SK-N-MC (cell line): ENCODE measurements around the gene MTCL1.

ENCODE experiments used
- DNase-seq: peaks from one replicate; pipeline ENCODE4 v3.0.0-alpha.2; 2011; ENCODE audit warnings: low read depth, low spot score
- H3K27ac ChIP-seq: fragments of 200-600 bp; sonication (generic); 2 replicates; pipeline ENCODE4 v1.5.1; 2016; ENCODE audit warnings: mixed run types
- H3K36me3 ChIP-seq: fragments of 200-600 bp; sonication (generic); 2 replicates; pipeline ENCODE4 v1.6.1; 2017; ENCODE audit warnings: antibody characterized with exemption, low read length, mixed read lengths; ENCODE audit not compliant: insufficient read depth
- H3K4me3 ChIP-seq: fragments of 200-600 bp; sonication (generic); 2 replicates; pipeline ENCODE4 v1.5.1; 2016
- H3K9ac ChIP-seq: fragments of 200-600 bp; sonication (generic); 2 replicates; pipeline ENCODE4 v1.8.0; 2017; ENCODE audit warnings: mixed run types, mixed read lengths; ENCODE audit not compliant: insufficient read length
- H3K9me3 ChIP-seq: fragments of 200-600 bp; sonication (generic); 2 replicates; pipeline ENCODE4 v1.6.1; 2017; ENCODE audit warnings: low read depth, mild to moderate bottlenecking, antibody characterized with exemption, low read length, moderate library complexity, mixed read lengths
- EZH2 ChIP-seq: fragments of 200-600 bp; sonication (generic); IDR thresholded peaks from one replicate; pipeline ENCODE4 v1.6.1; 2017; ENCODE audit warnings: antibody characterized with exemption
- FOXP2 ChIP-seq: optimal IDR thresholded peaks from 2 replicates; pipeline ENCODE3; 2011; ENCODE audit warnings: mild to moderate bottlenecking, moderate library complexity; ENCODE audit not compliant: insufficient read depth; ENCODE audit errors: extremely low read length, control extremely low read depth
- POLR2AphosphoS5 ChIP-seq: IDR thresholded peaks from 2 replicates; pipeline ENCODE4 v1.6.1; 2012; ENCODE audit warnings: mild to moderate bottlenecking, low read depth, low read length, borderline replicate concordance

MTCL1 gene

DNA sequence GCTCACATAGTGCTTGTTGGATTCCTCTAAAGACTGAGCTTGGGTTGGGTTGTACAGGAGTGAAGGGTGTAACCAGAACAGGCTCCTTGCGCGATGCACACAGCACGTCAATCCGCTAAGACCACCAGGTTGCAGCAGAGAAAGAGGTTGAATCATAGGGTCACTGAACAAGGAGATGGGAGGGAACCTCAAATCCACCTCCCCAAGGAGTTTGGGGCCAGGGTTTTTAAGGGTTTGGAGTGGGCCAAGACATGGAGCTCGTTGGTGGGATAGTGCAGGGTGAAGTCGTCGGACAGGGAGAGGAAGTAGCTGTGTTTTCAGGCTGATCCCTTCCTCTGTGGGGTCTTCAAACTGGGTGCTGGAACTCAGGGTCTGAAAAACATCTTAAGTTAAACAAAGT is 20.8 kb upstream of the MTCL1 start:
- no peaks in the 10 kb centered on the region for H3K36me3 ChIP-seq
- H3K4me3 ChIP-seq, result no peak overlapping the region
- no peak for DNase-seq
- TF ChIP-seq EZH2, result no peak
- TF ChIP-seq FOXP2, result no peak
- TF ChIP-seq POLR2AphosphoS5, result no peak
- no peak overlapping the region for H3K9ac ChIP-seq
- H3K9me3 ChIP-seq, result no peaks in the 10 kb centered on the region
- H3K27ac ChIP-seq, result no peak overlapping the region

DNA sequence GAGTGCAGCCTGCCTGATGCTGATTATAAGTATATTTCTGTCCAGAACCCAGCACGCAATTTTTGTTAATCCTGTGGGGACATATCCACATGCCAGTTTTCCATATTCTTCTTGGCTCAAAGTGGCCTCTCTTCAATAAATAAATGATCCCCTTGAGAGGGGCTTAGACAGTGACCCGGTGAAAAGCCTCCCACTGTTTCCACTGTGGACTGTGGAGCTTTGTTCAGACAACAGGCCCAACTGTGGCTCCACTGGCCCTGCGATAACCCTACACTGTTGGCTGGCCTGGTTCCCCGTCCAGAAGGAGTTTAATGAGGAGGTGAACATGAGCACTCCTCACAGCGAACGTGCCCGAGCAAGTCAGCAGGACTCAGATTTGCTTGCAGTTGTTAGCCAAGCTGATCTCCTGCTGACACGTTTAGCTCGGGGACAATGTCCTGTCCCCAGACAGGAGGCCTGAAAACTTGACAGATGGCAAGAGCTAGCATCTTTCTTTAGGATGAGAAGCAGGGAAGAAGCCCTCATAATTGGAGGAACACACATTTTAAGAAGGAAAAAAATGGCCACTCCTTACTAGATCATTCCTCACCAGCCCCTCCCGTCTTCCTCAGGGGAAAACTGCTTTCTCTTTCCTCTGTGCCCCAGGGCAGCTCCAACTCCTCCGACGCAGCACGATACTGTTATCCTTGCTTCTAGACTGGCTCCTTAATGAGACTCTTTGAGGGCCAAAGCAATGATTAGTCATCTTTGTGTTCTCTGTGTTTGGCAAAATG is 20.0 kb upstream of the MTCL1 start:
- Histone ChIP-seq H3K9me3 (no peaks in the 10 kb centered on the region), H3K4me3 (peak overlapping the region; percentile 42; the same call in 1 of the 2 replicates), H3K36me3 (no peaks in the 10 kb centered on the region), H3K9ac (no peak overlapping the region), H3K27ac (peak overlapping the region; percentile 76)
- peak; percentile 73 for DNase-seq
- TF ChIP-seq EZH2, result no peak
- no peak for TF ChIP-seq POLR2AphosphoS5
- no peak for TF ChIP-seq FOXP2

DNA sequence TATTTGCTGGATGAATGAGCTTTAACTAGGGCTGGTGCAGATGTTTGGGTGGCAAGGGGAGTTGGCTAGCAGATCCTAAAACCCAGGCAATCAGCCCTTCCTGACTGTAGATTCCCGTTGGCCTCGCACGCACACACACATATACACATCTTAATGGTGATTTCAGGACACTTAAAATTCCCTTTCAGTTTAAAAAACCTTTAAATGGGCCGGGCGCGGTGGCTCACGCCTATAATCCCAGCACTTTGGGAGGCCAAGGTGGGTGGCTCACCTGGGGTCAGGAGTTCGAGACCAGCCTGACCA is 19.5 kb upstream of the MTCL1 start:
- DNase-seq, result no peak
- Histone ChIP-seq H3K36me3 (no peaks in the 10 kb centered on the region), H3K4me3 (peak overlapping the region; percentile 42; the same call in 1 of the 2 replicates), H3K9ac (no peak overlapping the region), H3K9me3 (no peaks in the 10 kb centered on the region), H3K27ac (peak overlapping the region; percentile 76)
- TF ChIP-seq EZH2, result no peak
- no peak for TF ChIP-seq FOXP2
- TF ChIP-seq POLR2AphosphoS5, result no peak

DNA sequence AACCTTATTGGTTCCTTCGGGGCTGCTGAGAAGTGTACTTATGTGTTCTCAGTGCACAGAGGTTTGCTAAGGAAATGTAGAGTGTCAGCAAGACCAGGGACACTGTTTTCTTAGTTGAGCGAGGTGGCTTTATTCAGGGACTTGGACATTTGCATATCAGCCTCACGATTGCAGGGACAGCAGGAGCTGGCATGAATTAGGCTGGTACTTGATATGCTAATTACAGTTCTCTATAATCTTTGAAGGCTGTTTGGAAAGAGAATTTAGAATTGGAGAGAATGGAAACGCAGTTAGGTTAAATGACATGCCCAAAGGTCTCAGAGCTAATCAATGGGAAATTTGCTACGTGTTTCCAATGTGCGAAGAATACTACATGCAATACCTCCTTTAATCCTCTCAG is 18.7 kb upstream of the MTCL1 start:
- no peak overlapping the region for H3K27ac ChIP-seq
- H3K9me3 ChIP-seq, result no peaks in the 10 kb centered on the region
- DNase-seq, result no peak
- no peak overlapping the region for H3K4me3 ChIP-seq
- H3K9ac ChIP-seq, result no peak overlapping the region
- TF ChIP-seq POLR2AphosphoS5, result no peak
- TF ChIP-seq EZH2, result no peak
- no peak for TF ChIP-seq FOXP2
- no peaks in the 10 kb centered on the region for H3K36me3 ChIP-seq

DNA sequence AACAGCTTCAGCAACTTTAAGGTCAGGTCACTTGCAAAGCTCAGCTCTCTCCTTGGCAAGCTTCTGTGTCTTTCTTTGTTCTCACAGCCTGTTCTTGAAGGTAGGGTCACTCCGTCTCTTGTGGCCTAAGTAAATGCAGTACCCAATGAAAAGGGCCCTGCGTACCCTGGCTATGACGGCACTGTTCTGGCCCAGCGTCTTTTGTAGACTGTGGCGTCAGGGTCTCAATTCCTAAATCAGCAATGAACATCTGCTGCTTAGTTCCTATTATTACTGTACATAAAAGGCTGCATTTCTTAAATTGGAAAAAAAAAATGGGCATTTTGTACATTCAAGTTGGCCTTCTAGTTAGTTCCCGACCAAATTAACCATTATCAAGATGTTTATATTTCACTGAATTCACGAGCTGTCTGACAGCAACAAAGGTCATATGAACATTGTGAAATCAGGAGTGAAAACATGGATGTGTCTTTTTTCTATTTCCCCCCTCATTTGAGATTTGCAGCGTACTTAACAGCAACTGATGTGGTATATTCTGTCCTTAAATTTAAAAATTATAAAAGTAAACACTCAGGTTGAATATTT is 17.0 kb upstream of the MTCL1 start:
- no peak overlapping the region for H3K9ac ChIP-seq
- no peaks in the 10 kb centered on the region for H3K9me3 ChIP-seq
- H3K36me3 ChIP-seq, result no peaks in the 10 kb centered on the region
- no peak overlapping the region for H3K4me3 ChIP-seq
- no peak overlapping the region for H3K27ac ChIP-seq
- DNase-seq, result no peak
- TF ChIP-seq EZH2 (no peak), FOXP2 (no peak), POLR2AphosphoS5 (no peak)

DNA sequence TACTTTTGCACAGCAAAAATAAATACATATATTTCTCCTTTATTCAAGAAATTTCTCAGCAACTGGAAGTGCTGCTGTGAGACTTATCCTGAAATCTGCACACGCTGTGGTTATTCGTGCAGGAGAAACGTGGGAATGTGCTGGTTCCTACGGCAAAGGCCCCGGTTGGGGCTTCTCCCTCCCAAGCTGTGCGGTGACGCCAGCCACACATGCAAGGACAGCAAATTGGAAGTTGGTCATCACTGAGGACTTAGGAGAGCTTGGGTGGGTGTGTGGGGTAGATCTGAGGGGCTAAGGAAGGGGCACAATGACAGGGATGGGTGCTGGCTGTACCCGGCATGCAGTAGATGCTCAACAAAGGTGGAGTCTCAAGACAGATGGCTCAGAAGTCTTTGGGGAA is 16.5 kb upstream of the MTCL1 start:
- no peaks in the 10 kb centered on the region for H3K36me3 ChIP-seq
- no peak overlapping the region for H3K27ac ChIP-seq
- no peak for DNase-seq
- no peaks in the 10 kb centered on the region for H3K9me3 ChIP-seq
- TF ChIP-seq POLR2AphosphoS5 (no peak), EZH2 (no peak), FOXP2 (no peak)
- no peak overlapping the region for H3K9ac ChIP-seq
- H3K4me3 ChIP-seq, result no peak overlapping the region

DNA sequence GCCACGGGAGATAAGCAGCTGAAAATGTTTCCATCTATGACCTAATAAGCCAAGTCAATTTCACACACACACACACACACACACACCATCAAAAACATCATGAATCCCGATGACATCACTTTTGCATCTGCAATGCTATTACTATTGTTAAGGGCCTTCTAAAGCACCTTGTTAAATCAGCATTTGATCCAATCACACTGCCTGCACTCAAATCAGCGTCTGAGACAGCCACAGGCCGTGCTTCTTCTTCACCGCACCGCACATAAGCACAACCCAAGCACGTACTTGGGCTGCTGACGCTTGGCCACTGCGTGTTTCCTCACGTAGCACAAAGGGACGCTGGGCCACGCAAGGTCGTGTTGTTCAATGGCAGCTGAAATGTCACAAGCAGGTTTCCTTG is 15.8 kb upstream of the MTCL1 start:
- Histone ChIP-seq H3K9ac (no peak overlapping the region), H3K9me3 (no peaks in the 10 kb centered on the region), H3K4me3 (no peak overlapping the region), H3K27ac (no peak overlapping the region), H3K36me3 (no peaks in the 10 kb centered on the region)
- TF ChIP-seq FOXP2, result no peak
- TF ChIP-seq EZH2, result no peak
- TF ChIP-seq POLR2AphosphoS5, result no peak
- DNase-seq, result no peak

DNA sequence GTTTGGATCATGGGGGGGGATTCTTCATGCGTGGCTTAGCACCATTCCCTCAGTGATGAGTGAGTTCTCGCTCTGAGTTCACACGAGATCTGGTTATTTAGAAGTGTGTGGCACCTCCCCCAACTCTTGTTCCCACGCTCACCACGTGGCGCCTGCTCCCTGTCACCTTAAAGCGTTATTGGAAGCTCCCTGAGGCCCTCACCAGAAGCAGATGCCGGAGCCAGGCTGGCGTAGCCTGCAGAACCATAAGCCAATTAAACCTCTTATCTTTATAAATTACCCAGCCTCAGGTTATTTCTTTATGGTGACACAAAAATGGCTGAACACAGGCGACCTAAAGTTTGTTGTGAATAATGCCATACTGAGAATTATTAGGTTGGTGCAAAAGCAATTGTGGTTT is 10.5 kb upstream of the MTCL1 start:
- TF ChIP-seq FOXP2, result no peak
- TF ChIP-seq POLR2AphosphoS5, result no peak
- no peak for TF ChIP-seq EZH2
- Histone ChIP-seq H3K4me3 (no peak overlapping the region), H3K9me3 (no peaks in the 10 kb centered on the region), H3K9ac (no peak overlapping the region), H3K36me3 (no peaks in the 10 kb centered on the region), H3K27ac (no peak overlapping the region)
- DNase-seq, result no peak

DNA sequence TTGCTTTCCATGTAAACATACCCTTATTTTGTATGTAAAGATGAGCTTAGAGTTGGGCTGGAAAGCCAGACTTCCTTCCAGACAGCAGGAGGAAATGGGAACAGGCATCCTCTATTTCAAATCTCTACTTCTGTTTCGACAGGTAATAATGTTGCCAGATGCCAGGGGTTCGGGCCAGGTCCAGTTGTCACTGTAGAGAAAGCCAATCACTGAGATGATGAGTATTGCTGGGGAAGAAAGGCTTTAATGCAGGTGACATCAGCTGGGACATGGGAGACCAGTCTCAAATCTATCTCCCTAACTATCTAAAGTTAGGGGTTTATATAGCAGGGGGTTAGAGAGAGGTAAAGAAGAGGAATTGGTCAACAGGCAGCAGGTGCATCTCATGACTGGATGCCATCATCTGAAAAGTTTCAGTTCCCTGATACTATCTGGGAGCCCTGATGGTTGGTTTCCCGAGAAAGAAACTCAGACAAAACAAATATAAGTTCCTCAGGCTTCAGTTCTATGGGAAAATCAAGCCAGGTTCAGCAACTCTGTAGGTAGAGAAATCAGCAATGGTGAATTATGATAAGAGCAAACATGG is 9.3 kb upstream of the MTCL1 start:
- H3K4me3 ChIP-seq, result no peak overlapping the region
- TF ChIP-seq FOXP2 (no peak), POLR2AphosphoS5 (no peak)
- H3K36me3 ChIP-seq, result no peaks in the 10 kb centered on the region
- no peak for DNase-seq
- H3K9me3 ChIP-seq, result no peaks in the 10 kb centered on the region
- no peak overlapping the region for H3K9ac ChIP-seq
- no peak overlapping the region for H3K27ac ChIP-seq
